ENCODE data around the gene TUBD1. TPM values are rescaled to one million over a fixed set of nuclear protein-coding genes. Genes with fewer than 3 reads are reported as not detected.
"Not testable (repeated sequence)": the region's sequence is repeated elsewhere in the genome, so short reads cannot be mapped to it uniquely, and the experiment has no call there.

The TUBD1 gene
- polyA plus RNA-seq, 1 experiment, result 2.3 TPM

DNA sequence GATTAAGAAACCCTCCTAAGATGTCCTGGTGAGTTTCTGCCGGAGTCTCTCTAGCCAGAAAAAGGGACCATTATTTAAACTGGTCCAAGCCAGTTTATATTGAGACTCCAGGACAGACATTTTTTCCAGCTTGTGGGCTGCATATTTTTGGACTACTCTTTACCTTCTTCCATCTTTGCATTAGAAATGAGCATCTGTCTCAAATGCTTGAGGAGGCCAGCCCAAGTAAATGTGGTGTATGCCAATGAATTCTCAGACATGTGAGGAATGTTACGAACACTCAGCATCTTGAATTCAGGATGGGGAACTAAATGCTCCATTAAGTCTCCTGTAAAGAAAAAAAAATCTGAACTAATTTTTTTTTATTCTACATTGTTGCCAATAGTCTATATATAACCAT is 18.4 kb downstream of the TUBD1 start:
- H3K4me3 ChIP-seq (ENCODE audit: low read depth, low read length), result no peak overlapping the region
- H3K27me3 ChIP-seq (ENCODE audit: control insufficient read depth, insufficient read depth, low read length), result no peaks in the 10 kb centered on the region
- ChIA-PET CTCF (interaction anchor here (0.6 to 2.4 kb wide), 3 partner anchors 15 to 127 kb away, joined by 3 to 7 read pairs (median 3); no protein-coding TSS in a partner anchor), POLR2A (no interaction called here)
- TF ChIP-seq, protein P1, sequence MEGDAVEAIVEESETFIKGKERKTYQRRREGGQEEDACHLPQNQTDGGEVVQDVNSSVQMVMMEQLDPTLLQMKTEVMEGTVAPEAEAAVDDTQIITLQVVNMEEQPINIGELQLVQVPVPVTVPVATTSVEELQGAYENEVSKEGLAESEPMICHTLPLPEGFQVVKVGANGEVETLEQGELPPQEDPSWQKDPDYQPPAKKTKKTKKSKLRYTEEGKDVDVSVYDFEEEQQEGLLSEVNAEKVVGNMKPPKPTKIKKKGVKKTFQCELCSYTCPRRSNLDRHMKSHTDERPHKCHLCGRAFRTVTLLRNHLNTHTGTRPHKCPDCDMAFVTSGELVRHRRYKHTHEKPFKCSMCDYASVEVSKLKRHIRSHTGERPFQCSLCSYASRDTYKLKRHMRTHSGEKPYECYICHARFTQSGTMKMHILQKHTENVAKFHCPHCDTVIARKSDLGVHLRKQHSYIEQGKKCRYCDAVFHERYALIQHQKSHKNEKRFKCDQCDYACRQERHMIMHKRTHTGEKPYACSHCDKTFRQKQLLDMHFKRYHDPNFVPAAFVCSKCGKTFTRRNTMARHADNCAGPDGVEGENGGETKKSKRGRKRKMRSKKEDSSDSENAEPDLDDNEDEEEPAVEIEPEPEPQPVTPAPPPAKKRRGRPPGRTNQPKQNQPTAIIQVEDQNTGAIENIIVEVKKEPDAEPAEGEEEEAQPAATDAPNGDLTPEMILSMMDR (IDR thresholded peaks at IDR 0.05; ENCODE audit: insufficient read depth, low read depth, low read length), result no peak
- DNase-seq (ENCODE audit: low read depth), result no peak
- no peaks in the 10 kb centered on the region for H3K36me3 ChIP-seq (ENCODE audit: control insufficient read depth, insufficient read depth, low read length)

DNA sequence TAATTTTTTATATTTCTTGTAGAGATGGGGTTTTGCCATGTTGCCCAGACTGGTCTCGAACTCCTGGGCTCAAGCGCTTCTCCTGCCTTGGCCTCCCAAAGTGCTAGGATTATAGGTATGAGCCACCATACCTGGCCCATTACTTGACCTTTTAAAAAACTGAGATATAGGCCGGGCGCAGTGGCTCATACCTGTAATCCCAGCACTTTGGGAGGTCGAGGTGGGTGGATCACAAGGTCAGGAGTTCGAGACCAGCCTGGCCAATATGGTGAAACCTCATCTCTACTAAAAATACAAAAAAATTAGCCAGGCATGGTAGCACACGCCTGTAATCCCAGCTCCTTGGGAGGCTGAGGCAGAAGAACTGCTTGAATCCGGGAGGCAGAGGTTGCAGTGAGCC is 19.3 kb downstream of the TUBD1 start:
- POLR2A ChIA-PET; H3K36me3 ChIP-seq (ENCODE audit: control insufficient read depth, insufficient read depth, low read length); DNase-seq (ENCODE audit: low read depth); H3K4me3 ChIP-seq (ENCODE audit: low read depth, low read length); H3K27me3 ChIP-seq (ENCODE audit: control insufficient read depth, insufficient read depth, low read length): not testable (repeated sequence)
- CTCF ChIA-PET, result interaction anchor here (0.6 kb wide), 1 partner anchor 85 kb away, joined by 3 read pairs; no protein-coding TSS in a partner anchor

- no peaks in the 10 kb centered on the region for H3K36me3 ChIP-seq (ENCODE audit: control insufficient read depth, insufficient read depth, low read length)
- ChIA-PET POLR2A (no interaction called here), CTCF (interaction anchor here (2.0 to 3.0 kb wide), 2 partner anchors 13 to 164 kb away, joined by 4 to 17 read pairs; no protein-coding TSS in a partner anchor)
- DNase-seq (ENCODE audit: low read depth), result no peak
- no peaks in the 10 kb centered on the region for H3K27me3 ChIP-seq (ENCODE audit: control insufficient read depth, insufficient read depth, low read length)
- TF ChIP-seq, protein P1 (IDR thresholded peaks at IDR 0.05; ENCODE audit: insufficient read depth, low read depth, low read length), result no peak
- no peak overlapping the region for H3K4me3 ChIP-seq (ENCODE audit: low read depth, low read length)
Measured at GRCh38 chr17:59872351-59872750, 20.4 kb downstream of the TUBD1 start.

- ChIA-PET CTCF (interaction anchor here (0.9 to 3.0 kb wide), 3 partner anchors 12 to 121 kb away, joined by 3 to 17 read pairs (median 3); no protein-coding TSS in a partner anchor), POLR2A (no interaction called here)
- TF ChIP-seq, protein P1 (IDR thresholded peaks at IDR 0.05; ENCODE audit: insufficient read depth, low read depth, low read length), result no peak
- Histone ChIP-seq H3K4me3 (ENCODE audit: low read depth, low read length) (no peak overlapping the region), H3K36me3 (ENCODE audit: control insufficient read depth, insufficient read depth, low read length) (no peaks in the 10 kb centered on the region), H3K27me3 (ENCODE audit: control insufficient read depth, insufficient read depth, low read length) (no peaks in the 10 kb centered on the region)
- DNase-seq (ENCODE audit: low read depth), result no peak
Measured at GRCh38 chr17:59870482-59870881, 22.3 kb downstream of the TUBD1 start.

GRCh38 chr17:59869941-59870218 is 22.9 kb downstream of the TUBD1 start:
- H3K4me3 ChIP-seq (ENCODE audit: low read depth, low read length), result no peak overlapping the region
- POLR2A ChIA-PET, result no interaction called here
- DNase-seq (ENCODE audit: low read depth), result no peak
- TF ChIP-seq, protein P1 (IDR thresholded peaks at IDR 0.05; ENCODE audit: insufficient read depth, low read depth, low read length), result no peak
- no peaks in the 10 kb centered on the region for H3K27me3 ChIP-seq (ENCODE audit: control insufficient read depth, insufficient read depth, low read length)
- no peaks in the 10 kb centered on the region for H3K36me3 ChIP-seq (ENCODE audit: control insufficient read depth, insufficient read depth, low read length)
- CTCF ChIA-PET, result interaction anchor here (1.7 to 3.0 kb wide), 2 partner anchors 11 to 123 kb away, joined by 5 to 17 read pairs; no protein-coding TSS in a partner anchor

DNA sequence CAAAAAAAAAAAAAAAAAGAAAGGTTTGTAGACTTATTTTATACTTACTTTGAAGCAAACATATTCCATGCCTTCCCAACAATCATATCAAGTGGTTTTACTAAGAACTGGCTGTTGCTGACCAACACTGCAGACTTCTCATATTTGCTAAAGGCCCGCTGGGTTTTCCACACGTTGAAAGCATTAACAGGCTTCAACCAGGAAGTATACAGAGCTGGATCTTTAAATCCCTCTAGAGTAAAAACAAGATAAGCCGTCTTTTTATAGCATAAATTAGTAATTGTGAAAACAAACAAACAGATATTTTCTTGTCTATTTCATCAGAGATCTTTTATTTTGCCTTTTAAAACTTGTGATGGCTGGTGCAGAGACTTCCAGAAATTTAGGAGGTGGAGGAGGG is 29.1 kb downstream of the TUBD1 start:
- TF ChIP-seq, protein P1 (IDR thresholded peaks at IDR 0.05; ENCODE audit: insufficient read depth, low read depth, low read length), result no peak
- ChIA-PET CTCF (interaction anchor here (1.7 kb wide), 1 partner anchor 117 kb away, joined by 7 read pairs; no protein-coding TSS in a partner anchor), POLR2A (no interaction called here)
- no peak overlapping the region for H3K4me3 ChIP-seq (ENCODE audit: low read depth, low read length)
- no peaks in the 10 kb centered on the region for H3K36me3 ChIP-seq (ENCODE audit: control insufficient read depth, insufficient read depth, low read length)
- no peaks in the 10 kb centered on the region for H3K27me3 ChIP-seq (ENCODE audit: control insufficient read depth, insufficient read depth, low read length)
- DNase-seq (ENCODE audit: low read depth), result no peak

All from BJ (cell line).